IMR-90 (cell line): Measurements from ENCODE around the gene CYGB. TPM values are rescaled to one million over a fixed set of nuclear protein-coding genes. Genes with fewer than 3 reads are reported as not detected.

Experiments used
- ATAC-seq: fragments of 200-7000 bp; cut with Tn5 transposase; 2 replicates; pipeline ENCODE4 v1.9.1; 2020; ENCODE audit warnings: low read depth, mild to moderate bottlenecking, moderate library complexity
- BruUV-seq: library from RNA; stranded (reverse); fragments of 400-500 nt; replicated peaks from 2 replicates; lab custom pipeline; 2021; lab: Mats Ljungman, UMichigan
- CTCF ChIA-PET: fragments of 300-600 bp; formaldehyde crosslinking; extraction: SDS; loops from one replicate; lab custom pipeline; 2021; ENCODE audit warnings: antibody characterized with exemption; lab: Yijun Ruan, JAX
- POLR2A ChIA-PET: fragments of 300-600 bp; sonication (Branson Sonifier 250); formaldehyde crosslinking; loops from one replicate; lab custom pipeline; 2022; ENCODE audit warnings: antibody characterized with exemption; ENCODE audit not compliant: unreplicated experiment; lab: Charles Lee
- DNase-seq: peaks from one replicate; pipeline ENCODE4 v3.0.0; 2013
- H2AFZ ChIP-seq: replicated peaks from 2 replicates; pipeline ENCODE3; 2013; ENCODE audit warnings: low read length, mild to moderate bottlenecking; ENCODE audit not compliant: poor library complexity
- H2AK5ac ChIP-seq: 2 replicates; pipeline ENCODE4 v1.6.1; 2013; ENCODE audit warnings: low read depth, low read length, inconsistent platforms
- H2AK9ac ChIP-seq: replicated peaks from 2 replicates; pipeline ENCODE3; 2013; ENCODE audit warnings: mild to moderate bottlenecking, low read depth, low read length, moderate library complexity; ENCODE audit not compliant: poor library complexity
- H2BK120ac ChIP-seq: 2 replicates; pipeline ENCODE4 v1.6.1; 2013; ENCODE audit warnings: low read depth, low read length, inconsistent platforms
- H2BK15ac ChIP-seq: 3 replicates; pipeline ENCODE4 v1.6.1; 2013; ENCODE audit warnings: low read depth, low read length, inconsistent platforms
- H2BK20ac ChIP-seq: 2 replicates; pipeline ENCODE4 v1.6.1; 2013; ENCODE audit warnings: low read depth, mild to moderate bottlenecking, inconsistent platforms, low read length, moderate library complexity
- H2BK5ac ChIP-seq: 2 replicates; pipeline ENCODE4 v1.6.1; 2013; ENCODE audit warnings: mild to moderate bottlenecking, low read depth, low read length, inconsistent platforms; ENCODE audit not compliant: poor library complexity, severe bottlenecking
- H3K14ac ChIP-seq: replicated peaks from 2 replicates; pipeline ENCODE4 v1.6.1; 2013; ENCODE audit warnings: low read depth, low read length, inconsistent platforms
- H3K18ac ChIP-seq: 2 replicates; pipeline ENCODE4 v1.6.1; 2013; ENCODE audit warnings: low read depth, low read length, control low read depth
- H3K23ac ChIP-seq: 2 replicates; pipeline ENCODE4 v1.6.1; 2013; ENCODE audit warnings: low read depth, low read length, inconsistent platforms
- H3K27ac ChIP-seq: 2 replicates; pipeline ENCODE4 v1.5.1; 2013; ENCODE audit warnings: mild to moderate bottlenecking, control low read depth, low read length; ENCODE audit not compliant: insufficient read depth
- H3K27me3 ChIP-seq: 2 replicates; pipeline ENCODE4 v1.6.1; 2013; ENCODE audit warnings: low read length; ENCODE audit not compliant: control insufficient read depth, insufficient read depth
- H3K36me3 ChIP-seq: 2 replicates; pipeline ENCODE4 v1.6.1; 2013; ENCODE audit warnings: low read length, mixed read lengths; ENCODE audit not compliant: control insufficient read depth, insufficient read depth
- H3K4ac ChIP-seq: 2 replicates; pipeline ENCODE4 v1.6.1; 2013; ENCODE audit warnings: low read depth, low read length, inconsistent platforms
- H3K4me1 ChIP-seq: 2 replicates; pipeline ENCODE4 v1.6.1; 2013; ENCODE audit warnings: low read length, mixed read lengths; ENCODE audit not compliant: control insufficient read depth, insufficient read depth
- H3K4me2 ChIP-seq: 2 replicates; pipeline ENCODE4 v1.6.1; 2013; ENCODE audit warnings: low read depth, mild to moderate bottlenecking, control low read depth, low read length, moderate library complexity
- H3K4me3 ChIP-seq: 2 replicates; pipeline ENCODE4 v1.5.1; 2013; ENCODE audit warnings: low read depth, mild to moderate bottlenecking, control low read depth, low read length, moderate library complexity; ENCODE audit not compliant: insufficient read depth
- H3K56ac ChIP-seq: 2 replicates; pipeline ENCODE4 v1.6.1; 2013; ENCODE audit warnings: low read length, inconsistent platforms; ENCODE audit not compliant: insufficient read depth; ENCODE audit errors: extremely low read depth
- H3K79me1 ChIP-seq, 2 experiments: 2 replicates each; pipeline ENCODE4 v1.6.1; 2013; ENCODE audit warnings: low read length in 2 of 2, inconsistent platforms in 1 of 2, low read depth in 1 of 2
- H3K9ac ChIP-seq: 2 replicates; pipeline ENCODE4 v1.6.1; 2013; ENCODE audit warnings: low read depth, low read length, control low read depth
- H3K9me1 ChIP-seq: 2 replicates; pipeline ENCODE4 v1.6.1; 2013; ENCODE audit warnings: low read length, inconsistent platforms; ENCODE audit not compliant: insufficient read depth
- H3K9me3 ChIP-seq: 2 replicates; pipeline ENCODE4 v1.6.1; 2013; ENCODE audit warnings: low read length; ENCODE audit not compliant: control insufficient read depth, insufficient read depth
- H4K20me1 ChIP-seq: 2 replicates; pipeline ENCODE4 v1.6.1; 2013; ENCODE audit warnings: low read length, inconsistent platforms; ENCODE audit not compliant: insufficient read depth
- H4K5ac ChIP-seq: 2 replicates; pipeline ENCODE4 v1.6.1; 2013; ENCODE audit warnings: mild to moderate bottlenecking, low read depth, low read length, control low read depth
- H4K8ac ChIP-seq, 2 experiments: 2 replicates each; pipeline ENCODE4 v1.6.1; 2013; ENCODE audit warnings: low read depth in 2 of 2, low read length in 2 of 2, control low read depth in 1 of 2, inconsistent platforms in 1 of 2
- H4K91ac ChIP-seq: 2 replicates; pipeline ENCODE4 v1.6.1; 2013; ENCODE audit warnings: low read depth, low read length, inconsistent platforms; ENCODE audit not compliant: insufficient read depth
- BHLHE40 ChIP-seq: fragments of 150-350 bp; IDR thresholded peaks from 2 replicates; pipeline ENCODE4 v1.6.1; 2016; ENCODE audit warnings: mild to moderate bottlenecking, low read depth, low read length
- CHD1 ChIP-seq: IDR thresholded peaks from 2 replicates; pipeline ENCODE4 v1.6.1; 2012; ENCODE audit warnings: low read depth, low read length, improper control_type of control experiment
- CTCF ChIP-seq: conservative IDR thresholded peaks from 2 replicates; pipeline ENCODE4 v1.5.1; 2012; ENCODE audit warnings: mild to moderate bottlenecking, low read depth, low read length, improper control_type of control experiment
- FOS ChIP-seq: fragments of 150-350 bp; IDR thresholded peaks from 2 replicates; pipeline ENCODE4 v1.6.1; 2016; ENCODE audit warnings: low read depth, low read length
- MAFK ChIP-seq: IDR thresholded peaks from 2 replicates; pipeline ENCODE4 v1.6.1; 2012; ENCODE audit warnings: low read depth, low read length, improper control_type of control experiment
- MAZ ChIP-seq: IDR thresholded peaks from 2 replicates; pipeline ENCODE4 v1.6.1; 2012; ENCODE audit warnings: low read depth, mild to moderate bottlenecking, low read length, improper control_type of control experiment, moderate library complexity, borderline replicate concordance
- MXI1 ChIP-seq: IDR thresholded peaks from 2 replicates; pipeline ENCODE4 v1.6.1; 2012; ENCODE audit warnings: low read depth, mild to moderate bottlenecking, low read length, moderate library complexity, borderline replicate concordance
- NFE2L2 ChIP-seq: fragments of 150-350 bp; IDR thresholded peaks from 2 replicates; pipeline ENCODE4 v1.6.1; 2016; ENCODE audit warnings: low read depth, mild to moderate bottlenecking, low read length
- POLR2A ChIP-seq: IDR thresholded peaks from 2 replicates; pipeline ENCODE4 v1.6.1; 2012; ENCODE audit warnings: mild to moderate bottlenecking, low read depth, low read length
- RAD21 ChIP-seq: IDR thresholded peaks from 2 replicates; pipeline ENCODE4 v1.6.1; 2012; ENCODE audit warnings: low read length, improper control_type of control experiment
- RCOR1 ChIP-seq: IDR thresholded peaks from 2 replicates; pipeline ENCODE4 v1.6.1; 2012; ENCODE audit warnings: mild to moderate bottlenecking, low read length, improper control_type of control experiment; ENCODE audit not compliant: insufficient replicate concordance
- RFX5 ChIP-seq: IDR thresholded peaks from 2 replicates; pipeline ENCODE4 v1.8.0; 2012; ENCODE audit warnings: low read depth, mild to moderate bottlenecking, low read length, moderate library complexity
- SMC3 ChIP-seq: fragments of 150-350 bp; IDR thresholded peaks from 2 replicates; pipeline ENCODE4 v1.6.1; 2016; ENCODE audit warnings: low read depth, mild to moderate bottlenecking, antibody characterized with exemption, low read length, moderate library complexity
- USF2 ChIP-seq: fragments of 150-350 bp; IDR thresholded peaks from 2 replicates; pipeline ENCODE4 v1.6.1; 2017; ENCODE audit warnings: mild to moderate bottlenecking, antibody characterized with exemption, low read length, low read depth
- WGBS, 2 experiments: methylation state at CpG; one replicate each; pipeline versions ENCODE4 v1.1.5 to v1.1.7; 2013; ENCODE audit warnings: missing lambda C conversion rate in 2 of 2; ENCODE audit not compliant: insufficient read length in 1 of 2; ENCODE audit errors: extremely low coverage in 2 of 2; 5-methylcytosine and 5-hydroxymethylcytosine counted together
- dilution Hi-C: fragments of 300-500 bp; cut with HindIII; formaldehyde crosslinking; loops from one replicate; pipeline ENCODE4 v1.14.3; 2018; ENCODE audit warnings: low sequenced_read_pairs; ENCODE audit not compliant: unreplicated experiment
- in situ Hi-C: fragments of 300-500 bp; cut with MboI; formaldehyde crosslinking; loops from 3 replicates; pipeline ENCODE4 v1.14.3; 2019; ENCODE audit warnings: low sequenced_read_pairs, inconsistent platforms, mixed read lengths
- intact Hi-C: fragments of 100-400 bp; cut with micrococcal nuclease; formaldehyde crosslinking; loops from 2 replicates; pipeline ENCODE4 v1.10.0; 2022
- polyA plus RNA-seq, 3 experiments: library from polyadenylated mRNA; depleted of rRNA; stranded (reverse); fragments of >200 nt; gene quantifications; 2 replicates each; pipeline ENCODE4 v1.2.3, GENCODE V29; 2012; ENCODE audit warnings: low replicate concordance in 1 of 3
- total RNA-seq: library from RNA; depleted of rRNA; stranded (reverse); fragments of >200 nt; gene quantifications from 2 replicates; pipeline ENCODE4 v1.2.3, GENCODE V29; 2012
- TF ChIP-seq, protein P1 (sequence below): fragments of 150-350 bp; IDR thresholded peaks from 2 replicates; pipeline ENCODE4 v1.6.1; 2016; ENCODE audit warnings: low read depth, mild to moderate bottlenecking, low read length, moderate library complexity, borderline replicate concordance

Gene CYGB
- total and polyA plus RNA-seq, 2 of the 4 experiments (the other 2 are of a cell fraction): 1.3 to 2.9 TPM

DNA sequence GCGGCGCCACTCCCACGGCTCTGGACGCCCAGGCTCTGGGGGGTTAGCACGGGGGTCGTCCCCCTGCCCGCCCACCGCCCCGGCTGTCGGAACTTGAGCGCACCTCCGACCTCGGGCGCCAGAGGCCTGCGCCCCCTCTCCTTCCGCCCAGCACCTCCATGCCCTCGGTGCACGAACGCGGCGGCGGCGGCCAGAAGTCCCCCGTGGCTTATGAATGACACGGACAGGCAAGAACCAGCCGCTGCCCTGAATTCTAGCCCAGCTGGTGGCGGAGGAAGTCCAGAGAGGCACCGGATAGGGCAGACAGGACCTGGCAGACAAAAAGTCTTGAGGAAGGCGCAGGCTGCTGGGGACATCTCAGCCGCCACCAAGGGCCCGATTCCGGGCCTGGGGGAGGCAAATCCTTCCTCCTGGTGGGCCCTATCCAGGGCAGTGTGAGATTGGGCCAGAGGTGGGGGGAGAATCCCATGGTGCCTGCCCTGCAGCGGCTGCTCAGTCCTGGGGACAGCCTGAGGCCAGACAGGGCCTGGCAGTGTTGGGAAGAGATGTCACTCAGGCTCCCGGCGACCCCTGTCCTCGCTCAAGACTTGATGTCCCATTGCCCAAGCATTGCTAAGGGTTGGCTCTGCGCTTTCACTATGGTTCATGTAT lies 897 bp upstream of the CYGB start:
- DNase-seq (no peak), ATAC-seq (no peak)
- TF ChIP-seq POLR2A (no peak), NFE2L2 (no peak), USF2 (no peak), BHLHE40 (no peak), FOS (no peak), RFX5 (no peak), MAFK (no peak), MXI1 (no peak), SMC3 (no peak), RAD21 (no peak), MAZ (no peak), CTCF (no peak), RCOR1 (no peak), CHD1 (no peak)
- TF ChIP-seq, protein P1, sequence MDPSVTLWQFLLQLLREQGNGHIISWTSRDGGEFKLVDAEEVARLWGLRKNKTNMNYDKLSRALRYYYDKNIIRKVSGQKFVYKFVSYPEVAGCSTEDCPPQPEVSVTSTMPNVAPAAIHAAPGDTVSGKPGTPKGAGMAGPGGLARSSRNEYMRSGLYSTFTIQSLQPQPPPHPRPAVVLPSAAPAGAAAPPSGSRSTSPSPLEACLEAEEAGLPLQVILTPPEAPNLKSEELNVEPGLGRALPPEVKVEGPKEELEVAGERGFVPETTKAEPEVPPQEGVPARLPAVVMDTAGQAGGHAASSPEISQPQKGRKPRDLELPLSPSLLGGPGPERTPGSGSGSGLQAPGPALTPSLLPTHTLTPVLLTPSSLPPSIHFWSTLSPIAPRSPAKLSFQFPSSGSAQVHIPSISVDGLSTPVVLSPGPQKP: no peak

More for the DNA sequence above, 897 bp upstream of the CYGB start:
- intact Hi-C loops (loop anchor here (10.0 kb wide), 1 partner anchor 526 kb away; no protein-coding TSS in a partner anchor), in situ Hi-C loops (no loop called here), dilution Hi-C loops (no loop called here)
- Histone ChIP-seq H2AK5ac (0 out of 2 replicates have a peak overlapping the region, but pooled peaks have one; percentile 33), H3K27me3 (peaks cover 2% of the 10 kb centered on the region; the same call in 1 of the 2 replicates), H4K5ac (no peak overlapping the region), H3K23ac (no peak overlapping the region), H3K14ac (no peak overlapping the region), H3K56ac (no peak overlapping the region), H2AK9ac (peak overlapping the region; percentile 9), H3K27ac (no peak overlapping the region), H4K91ac (no peak overlapping the region), H3K9me1 (peaks cover 11% of the 10 kb centered on the region), H2BK5ac (no peak overlapping the region), H3K9me3 (no peaks in the 10 kb centered on the region), H3K4me2 (no peak overlapping the region), H2BK20ac (no peak overlapping the region), H3K4me3 (peak overlapping the region; percentile 46; the same call in 1 of the 2 replicates), H3K9ac (peak overlapping the region; percentile 15; the same call in 1 of the 2 replicates), H3K36me3 (no peaks in the 10 kb centered on the region; the same call in 1 of the 2 replicates), H3K79me1 (no peaks in the 10 kb centered on the region; a peak in 1 of 4 replicates), H3K18ac (no peak overlapping the region), H3K4ac (peak overlapping the region; percentile 47), H4K8ac (peak overlapping the region in 1 of 2 experiments; percentile 29; a peak in 1 of 4 replicates), H2AFZ (peak overlapping the region; percentile 86), H3K4me1 (peaks cover 10% of the 10 kb centered on the region), H2BK15ac (no peak overlapping the region), H4K20me1 (no peaks in the 10 kb centered on the region), H2BK120ac (no peak overlapping the region)
- POLR2A ChIA-PET: no interaction called here
- WGBS, 2 experiments: 48% methylated on average over 13 of the region's 37 CpGs; no CpG with 5 or more reads in 1 of the 2 experiments
- CTCF ChIA-PET: no interaction called here
- BruUV-seq: no TSS peak
